SU-DHL-6 (cell line): ENCODE results near the gene NEK4.

Experiments
- EZH2phosphoT487 ChIP-seq: fragments of 200-600 bp; sonication (generic), shearing (Covaris generic); conservative IDR thresholded peaks from 2 replicates; pipeline ENCODE4 v1.6.1; 2018; ENCODE audit warnings: mild to moderate bottlenecking, antibody characterized with exemption, low read length, moderate library complexity, mixed read lengths
- TF ChIP-seq, protein P1 (sequence below): fragments of 200-600 bp; sonication (generic); IDR thresholded peaks from one replicate; pipeline ENCODE4 v1.5.1; 2017; ENCODE audit warnings: antibody characterized with exemption, mild to moderate bottlenecking, low read length, moderate library complexity; ENCODE audit not compliant: insufficient read depth, poor library complexity, severe bottlenecking

DNA sequence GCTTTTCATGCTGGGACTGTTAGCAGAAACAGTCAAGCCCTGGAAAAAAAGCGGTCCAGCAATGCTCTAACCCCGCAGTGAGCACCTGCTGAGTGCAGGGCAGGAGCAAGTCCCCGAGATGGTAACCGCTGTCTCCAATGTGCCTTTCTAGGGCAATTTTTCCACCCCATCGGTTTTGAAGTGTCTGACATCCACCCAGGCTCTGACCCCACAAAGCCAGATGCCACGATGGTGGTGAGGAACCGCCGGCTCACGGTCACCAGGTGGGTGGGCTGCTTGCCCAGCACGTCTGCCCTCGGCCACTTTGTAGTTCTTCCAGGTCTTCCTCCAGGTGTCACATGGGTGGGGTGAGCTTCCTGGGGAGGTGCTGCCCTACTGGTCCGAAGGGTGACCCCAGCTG is 20.6 kb upstream of the NEK4 start:
- TF ChIP-seq, protein P1, sequence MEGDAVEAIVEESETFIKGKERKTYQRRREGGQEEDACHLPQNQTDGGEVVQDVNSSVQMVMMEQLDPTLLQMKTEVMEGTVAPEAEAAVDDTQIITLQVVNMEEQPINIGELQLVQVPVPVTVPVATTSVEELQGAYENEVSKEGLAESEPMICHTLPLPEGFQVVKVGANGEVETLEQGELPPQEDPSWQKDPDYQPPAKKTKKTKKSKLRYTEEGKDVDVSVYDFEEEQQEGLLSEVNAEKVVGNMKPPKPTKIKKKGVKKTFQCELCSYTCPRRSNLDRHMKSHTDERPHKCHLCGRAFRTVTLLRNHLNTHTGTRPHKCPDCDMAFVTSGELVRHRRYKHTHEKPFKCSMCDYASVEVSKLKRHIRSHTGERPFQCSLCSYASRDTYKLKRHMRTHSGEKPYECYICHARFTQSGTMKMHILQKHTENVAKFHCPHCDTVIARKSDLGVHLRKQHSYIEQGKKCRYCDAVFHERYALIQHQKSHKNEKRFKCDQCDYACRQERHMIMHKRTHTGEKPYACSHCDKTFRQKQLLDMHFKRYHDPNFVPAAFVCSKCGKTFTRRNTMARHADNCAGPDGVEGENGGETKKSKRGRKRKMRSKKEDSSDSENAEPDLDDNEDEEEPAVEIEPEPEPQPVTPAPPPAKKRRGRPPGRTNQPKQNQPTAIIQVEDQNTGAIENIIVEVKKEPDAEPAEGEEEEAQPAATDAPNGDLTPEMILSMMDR: no peak
- TF ChIP-seq EZH2phosphoT487: no peak
